HepG2 (cell line): ENCODE measurements around the gene PVR. TPM values are rescaled to one million over a fixed set of nuclear protein-coding genes. Genes with fewer than 3 reads are reported as not detected.

Source experiments
- KLF9 ChIP-seq: IDR thresholded peaks from 2 replicates; pipeline ENCODE4 v1.6.1; 2016; ENCODE audit warnings: low read depth
- MED8 ChIP-seq: sonication (generic); formaldehyde crosslinking; IDR thresholded peaks from 2 replicates; pipeline ENCODE4 v1.8.1; 2023; ENCODE audit warnings: mild to moderate bottlenecking, missing genetic modification reagents; ENCODE audit not compliant: insufficient replicate concordance
- MLX ChIP-seq: IDR thresholded peaks from 2 replicates; pipeline ENCODE4 v1.6.1; 2016
- MXD1 ChIP-seq: sonication (generic); formaldehyde crosslinking; IDR thresholded peaks from 2 replicates; pipeline ENCODE4 v1.4.0; 2020; ENCODE audit warnings: mild to moderate bottlenecking, missing genetic modification reagents
- NFIC ChIP-seq: IDR thresholded peaks from 2 replicates; pipeline ENCODE4 v1.6.1; 2012; ENCODE audit warnings: mild to moderate bottlenecking, low read length, inconsistent platforms
- NR2F1 ChIP-seq, 2 experiments: fragments of 450-650 bp in 1 of 2; formaldehyde crosslinking in 1 of 2; IDR thresholded peaks; 2 replicates each; pipeline versions ENCODE4 v1.5.0 to v1.6.1; 2016 to 2020; ENCODE audit warnings: mild to moderate bottlenecking in 1 of 2, missing compliant biosample characterization in 1 of 2, missing genetic modification reagents in 1 of 2, moderate library complexity in 1 of 2
- PATZ1 ChIP-seq: sonication (generic); formaldehyde crosslinking; IDR thresholded peaks from 2 replicates; pipeline ENCODE4 v1.4.0; 2020; ENCODE audit warnings: missing genetic modification reagents
- PHF5A ChIP-seq: IDR thresholded peaks from one replicate; pipeline ENCODE4 v1.6.1; 2018; ENCODE audit warnings: low read depth, missing genetic modification reagents; ENCODE audit not compliant: unreplicated experiment
- RFX3 ChIP-seq: IDR thresholded peaks from 2 replicates; pipeline ENCODE4 v1.6.1; 2016; ENCODE audit warnings: missing biosample characterization, missing genetic modification reagents
- THAP7 ChIP-seq: sonication (generic); formaldehyde crosslinking; IDR thresholded peaks from 2 replicates; pipeline ENCODE4 v1.8.1; 2023; ENCODE audit warnings: mild to moderate bottlenecking, missing genetic modification reagents
- ZKSCAN8 ChIP-seq: IDR thresholded peaks from 2 replicates; pipeline ENCODE4 v1.6.1; 2016; ENCODE audit warnings: borderline replicate concordance, missing genetic modification reagents, missing compliant biosample characterization
- ZNF562 ChIP-seq: sonication (generic); formaldehyde crosslinking; IDR thresholded peaks from 2 replicates; pipeline ENCODE4 v1.8.0; 2022; ENCODE audit warnings: missing genetic modification reagents, borderline replicate concordance
- ZNF7 ChIP-seq: IDR thresholded peaks from 2 replicates; pipeline ENCODE4 v1.6.1; 2016; ENCODE audit warnings: missing biosample characterization, missing genetic modification reagents
- ZNF713 ChIP-seq: sonication (generic); formaldehyde crosslinking; IDR thresholded peaks from 2 replicates; pipeline ENCODE4 v1.4.0; 2020; ENCODE audit warnings: mild to moderate bottlenecking, missing genetic modification reagents
- ZNF761 ChIP-seq: sonication (generic); formaldehyde crosslinking; conservative IDR thresholded peaks from 2 replicates; pipeline ENCODE4 v1.4.0; 2020; ENCODE audit warnings: mild to moderate bottlenecking, missing genetic modification reagents
- ZNF788 ChIP-seq: sonication (generic); formaldehyde crosslinking; IDR thresholded peaks from 2 replicates; pipeline ENCODE4 v1.5.0; 2020; ENCODE audit warnings: mild to moderate bottlenecking, missing genetic modification reagents, borderline replicate concordance
- ZSCAN31 ChIP-seq: sonication (generic); formaldehyde crosslinking; IDR thresholded peaks from 2 replicates; pipeline ENCODE4 v1.5.0; 2020; ENCODE audit warnings: low read depth, mild to moderate bottlenecking, missing genetic modification reagents
- polyA plus RNA-seq, 8 experiments: library from polyadenylated mRNA; depleted of rRNA in 3 of 8; stranded (reverse) in 7 of 8; unstranded in 1 of 8; fragments of >200 nt; fragmentation: Illumina TruSeq in 4 of 8; extraction: Trizol in 4 of 8; gene quantifications; 2 replicates each; pipeline versions ENCODE4 v1.2.1 to v1.2.3, GENCODE V29; 2011 to 2016; ENCODE audit warnings: low read depth in 4 of 8, missing spikeins in 1 of 8, mixed read lengths in 1 of 8; ENCODE audit not compliant: insufficient read depth in 1 of 8
- total RNA-seq, 5 experiments: library from RNA; depleted of rRNA; stranded (reverse); fragments of >200 nt; fragmentation: Illumina TruSeq; extraction: Trizol; gene quantifications; 2 replicates each; pipeline ENCODE4 v1.2.3, GENCODE V29; 2016; ENCODE audit warnings: low read depth in 1 of 5
- TF ChIP-seq, protein P1 (sequence below): sonication (generic); formaldehyde crosslinking; IDR thresholded peaks from 2 replicates; pipeline ENCODE4 v1.4.0; 2020; ENCODE audit warnings: missing genetic modification reagents, borderline replicate concordance
- TF ChIP-seq, protein P2 (sequence below): conservative IDR thresholded peaks from 2 replicates; pipeline ENCODE4 v1.6.1; 2018; ENCODE audit warnings: missing genetic modification reagents
- TF ChIP-seq, protein P3 (sequence below): sonication (generic); formaldehyde crosslinking; IDR thresholded peaks from 2 replicates; pipeline ENCODE4 v1.4.0; 2020; ENCODE audit warnings: missing genetic modification reagents

The PVR gene
- total and polyA plus RNA-seq, 2 of the 13 experiments (the other 11 are each of a cell fraction or from before 2014, with no cell fraction given): 43.4 to 46.6 TPM

GRCh38 chr19:44626048-44626624, 17.6 kb upstream of the PVR start (continued):
- no peak for TF ChIP-seq PATZ1 (CRISPR knock-in tag)
- TF ChIP-seq PHF5A (CRISPR knock-in tag): no peak
- TF ChIP-seq, protein P1, sequence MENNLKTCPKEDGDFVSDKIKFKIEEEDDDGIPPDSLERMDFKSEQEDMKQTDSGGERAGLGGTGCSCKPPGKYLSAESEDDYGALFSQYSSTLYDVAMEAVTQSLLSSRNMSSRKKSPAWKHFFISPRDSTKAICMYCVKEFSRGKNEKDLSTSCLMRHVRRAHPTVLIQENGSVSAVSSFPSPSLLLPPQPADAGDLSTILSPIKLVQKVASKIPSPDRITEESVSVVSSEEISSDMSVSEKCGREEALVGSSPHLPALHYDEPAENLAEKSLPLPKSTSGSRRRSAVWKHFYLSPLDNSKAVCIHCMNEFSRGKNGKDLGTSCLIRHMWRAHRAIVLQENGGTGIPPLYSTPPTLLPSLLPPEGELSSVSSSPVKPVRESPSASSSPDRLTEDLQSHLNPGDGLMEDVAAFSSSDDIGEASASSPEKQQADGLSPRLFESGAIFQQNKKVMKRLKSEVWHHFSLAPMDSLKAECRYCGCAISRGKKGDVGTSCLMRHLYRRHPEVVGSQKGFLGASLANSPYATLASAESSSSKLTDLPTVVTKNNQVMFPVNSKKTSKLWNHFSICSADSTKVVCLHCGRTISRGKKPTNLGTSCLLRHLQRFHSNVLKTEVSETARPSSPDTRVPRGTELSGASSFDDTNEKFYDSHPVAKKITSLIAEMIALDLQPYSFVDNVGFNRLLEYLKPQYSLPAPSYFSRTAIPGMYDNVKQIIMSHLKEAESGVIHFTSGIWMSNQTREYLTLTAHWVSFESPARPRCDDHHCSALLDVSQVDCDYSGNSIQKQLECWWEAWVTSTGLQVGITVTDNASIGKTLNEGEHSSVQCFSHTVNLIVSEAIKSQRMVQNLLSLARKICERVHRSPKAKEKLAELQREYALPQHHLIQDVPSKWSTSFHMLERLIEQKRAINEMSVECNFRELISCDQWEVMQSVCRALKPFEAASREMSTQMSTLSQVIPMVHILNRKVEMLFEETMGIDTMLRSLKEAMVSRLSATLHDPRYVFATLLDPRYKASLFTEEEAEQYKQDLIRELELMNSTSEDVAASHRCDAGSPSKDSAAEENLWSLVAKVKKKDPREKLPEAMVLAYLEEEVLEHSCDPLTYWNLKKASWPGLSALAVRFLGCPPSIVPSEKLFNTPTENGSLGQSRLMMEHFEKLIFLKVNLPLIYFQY (CRISPR knock-in tag): no peak
- TF ChIP-seq, protein P2, sequence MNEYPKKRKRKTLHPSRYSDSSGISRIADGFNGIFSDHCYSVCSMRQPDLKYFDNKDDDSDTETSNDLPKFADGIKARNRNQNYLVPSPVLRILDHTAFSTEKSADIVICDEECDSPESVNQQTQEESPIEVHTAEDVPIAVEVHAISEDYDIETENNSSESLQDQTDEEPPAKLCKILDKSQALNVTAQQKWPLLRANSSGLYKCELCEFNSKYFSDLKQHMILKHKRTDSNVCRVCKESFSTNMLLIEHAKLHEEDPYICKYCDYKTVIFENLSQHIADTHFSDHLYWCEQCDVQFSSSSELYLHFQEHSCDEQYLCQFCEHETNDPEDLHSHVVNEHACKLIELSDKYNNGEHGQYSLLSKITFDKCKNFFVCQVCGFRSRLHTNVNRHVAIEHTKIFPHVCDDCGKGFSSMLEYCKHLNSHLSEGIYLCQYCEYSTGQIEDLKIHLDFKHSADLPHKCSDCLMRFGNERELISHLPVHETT (CRISPR knock-in tag): 0 out of 2 replicates have a peak, but pooled peaks have one; percentile 24
- TF ChIP-seq ZKSCAN8 (CRISPR knock-in tag): no peak
- no peak for TF ChIP-seq NR2F1 (CRISPR knock-in tag; IDR thresholded peaks at IDR 0.05)
- no peak for TF ChIP-seq ZNF713 (CRISPR knock-in tag)
- TF ChIP-seq, protein P3, sequence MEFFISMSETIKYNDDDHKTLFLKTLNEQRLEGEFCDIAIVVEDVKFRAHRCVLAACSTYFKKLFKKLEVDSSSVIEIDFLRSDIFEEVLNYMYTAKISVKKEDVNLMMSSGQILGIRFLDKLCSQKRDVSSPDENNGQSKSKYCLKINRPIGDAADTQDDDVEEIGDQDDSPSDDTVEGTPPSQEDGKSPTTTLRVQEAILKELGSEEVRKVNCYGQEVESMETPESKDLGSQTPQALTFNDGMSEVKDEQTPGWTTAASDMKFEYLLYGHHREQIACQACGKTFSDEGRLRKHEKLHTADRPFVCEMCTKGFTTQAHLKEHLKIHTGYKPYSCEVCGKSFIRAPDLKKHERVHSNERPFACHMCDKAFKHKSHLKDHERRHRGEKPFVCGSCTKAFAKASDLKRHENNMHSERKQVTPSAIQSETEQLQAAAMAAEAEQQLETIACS (CRISPR knock-in tag): no peak
- no peak for TF ChIP-seq MLX (CRISPR knock-in tag)
- TF ChIP-seq ZNF788 (CRISPR knock-in tag): no peak; the same call in 1 of the 2 replicates
- TF ChIP-seq THAP7 (CRISPR knock-in tag): no peak
- no peak for TF ChIP-seq KLF9
- no peak for TF ChIP-seq ZSCAN31 (CRISPR knock-in tag)
- TF ChIP-seq ZNF562 (CRISPR knock-in tag): no peak
- TF ChIP-seq ZNF7 (CRISPR knock-in tag): no peak
- TF ChIP-seq NFIC: no peak
- no peak for TF ChIP-seq MED8 (CRISPR knock-in tag)
- no peak for TF ChIP-seq ZNF761 (CRISPR knock-in tag)
- no peak for TF ChIP-seq MXD1 (CRISPR knock-in tag)
- no peak for TF ChIP-seq RFX3 (CRISPR knock-in tag)
